ENCODE measurements around the gene ROBO1.

The ROBO1 gene

DNA sequence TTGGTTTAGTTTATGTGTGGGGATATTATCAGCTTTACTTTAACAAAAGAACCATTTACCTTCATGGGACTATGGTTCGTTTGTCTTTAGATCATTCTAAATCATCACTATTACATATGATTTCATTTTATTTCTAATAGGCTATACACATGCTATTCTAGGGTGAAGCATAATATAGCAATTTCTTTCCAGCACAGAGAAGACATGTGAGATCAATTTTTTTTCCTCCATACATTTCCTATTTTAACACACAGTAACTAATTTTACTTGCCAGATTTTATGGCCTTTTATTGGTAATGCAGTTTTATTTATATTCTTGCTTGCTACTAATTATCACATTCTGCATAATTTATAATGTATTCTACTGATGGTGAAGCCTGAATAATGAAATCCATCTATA is 287.1 kb downstream of the ROBO1 start:
- Histone ChIP-seq H3K27me3 (no peaks in the 10 kb centered on the region), H3K27ac (no peak overlapping the region), H3K4me3 (ENCODE audit: low read depth in 1 of 2, low read length in 1 of 2) (no peak overlapping the region), H3K36me3 (no peaks in the 10 kb centered on the region), H3K4me1 (ENCODE audit: control insufficient read depth in 1 of 2, insufficient read depth in 1 of 2, low read depth in 1 of 2, low read length in 1 of 2) (no peaks in the 10 kb centered on the region), H3K9me3 (no peaks in the 10 kb centered on the region)
- TF ChIP-seq, protein P1, sequence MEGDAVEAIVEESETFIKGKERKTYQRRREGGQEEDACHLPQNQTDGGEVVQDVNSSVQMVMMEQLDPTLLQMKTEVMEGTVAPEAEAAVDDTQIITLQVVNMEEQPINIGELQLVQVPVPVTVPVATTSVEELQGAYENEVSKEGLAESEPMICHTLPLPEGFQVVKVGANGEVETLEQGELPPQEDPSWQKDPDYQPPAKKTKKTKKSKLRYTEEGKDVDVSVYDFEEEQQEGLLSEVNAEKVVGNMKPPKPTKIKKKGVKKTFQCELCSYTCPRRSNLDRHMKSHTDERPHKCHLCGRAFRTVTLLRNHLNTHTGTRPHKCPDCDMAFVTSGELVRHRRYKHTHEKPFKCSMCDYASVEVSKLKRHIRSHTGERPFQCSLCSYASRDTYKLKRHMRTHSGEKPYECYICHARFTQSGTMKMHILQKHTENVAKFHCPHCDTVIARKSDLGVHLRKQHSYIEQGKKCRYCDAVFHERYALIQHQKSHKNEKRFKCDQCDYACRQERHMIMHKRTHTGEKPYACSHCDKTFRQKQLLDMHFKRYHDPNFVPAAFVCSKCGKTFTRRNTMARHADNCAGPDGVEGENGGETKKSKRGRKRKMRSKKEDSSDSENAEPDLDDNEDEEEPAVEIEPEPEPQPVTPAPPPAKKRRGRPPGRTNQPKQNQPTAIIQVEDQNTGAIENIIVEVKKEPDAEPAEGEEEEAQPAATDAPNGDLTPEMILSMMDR (IDR thresholded peaks at IDR 0.05), result no peak

GRCh38 chr3:79478620-79479019 is 289.2 kb downstream of the ROBO1 start:
- H3K4me1 ChIP-seq (ENCODE audit: control insufficient read depth in 1 of 2, insufficient read depth in 1 of 2, low read depth in 1 of 2, low read length in 1 of 2), result no peaks in the 10 kb centered on the region
- H3K27me3 ChIP-seq, result no peaks in the 10 kb centered on the region
- H3K36me3 ChIP-seq, result no peaks in the 10 kb centered on the region
- H3K27ac ChIP-seq, result no peak overlapping the region
- TF ChIP-seq, protein P1 (IDR thresholded peaks at IDR 0.05), result no peak
- H3K9me3 ChIP-seq, result no peaks in the 10 kb centered on the region
- H3K4me3 ChIP-seq (ENCODE audit: low read depth in 1 of 2, low read length in 1 of 2), result no peak overlapping the region

- Histone ChIP-seq H3K4me3 (ENCODE audit: low read depth in 1 of 2, low read length in 1 of 2) (no peak overlapping the region), H3K9me3 (no peaks in the 10 kb centered on the region), H3K36me3 (no peaks in the 10 kb centered on the region), H3K4me1 (ENCODE audit: control insufficient read depth in 1 of 2, insufficient read depth in 1 of 2, low read depth in 1 of 2, low read length in 1 of 2) (no peaks in the 10 kb centered on the region), H3K27me3 (no peaks in the 10 kb centered on the region), H3K27ac (no peak overlapping the region)
- TF ChIP-seq, protein P1 (IDR thresholded peaks at IDR 0.05), result no peak
Observed at GRCh38 chr3:79477242-79477641, 290.6 kb downstream of the ROBO1 start.

GRCh38 chr3:79473993-79474392 is 293.8 kb downstream of the ROBO1 start:
- Histone ChIP-seq H3K36me3 (no peaks in the 10 kb centered on the region), H3K4me1 (ENCODE audit: control insufficient read depth in 1 of 2, insufficient read depth in 1 of 2, low read depth in 1 of 2, low read length in 1 of 2) (no peaks in the 10 kb centered on the region), H3K27me3 (no peaks in the 10 kb centered on the region), H3K27ac (no peak overlapping the region), H3K4me3 (ENCODE audit: low read depth in 1 of 2, low read length in 1 of 2) (no peak overlapping the region), H3K9me3 (no peaks in the 10 kb centered on the region)
- TF ChIP-seq, protein P1 (IDR thresholded peaks at IDR 0.05), result no peak

DNA sequence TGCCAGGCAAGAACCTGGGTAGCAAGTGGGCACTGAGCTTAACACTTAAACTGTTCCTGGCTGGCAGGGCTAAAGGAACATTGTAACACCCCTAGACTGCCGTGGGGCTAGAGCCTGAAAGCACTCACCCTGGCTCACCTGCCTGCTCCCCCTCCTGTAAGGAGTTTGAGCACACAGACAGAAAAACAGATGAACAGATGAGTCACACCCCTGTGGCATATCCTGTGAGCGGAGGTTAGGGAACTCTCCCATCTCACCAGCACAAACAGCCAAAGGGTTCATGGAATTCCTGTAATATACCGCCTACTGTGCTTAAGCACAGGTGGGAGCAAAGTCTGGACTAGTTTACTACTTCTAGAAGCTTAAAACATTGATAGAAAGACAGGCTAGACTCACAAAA is 300.1 kb downstream of the ROBO1 start:
- TF ChIP-seq, protein P1 (IDR thresholded peaks at IDR 0.05), result no peak
- Histone ChIP-seq H3K27me3 (no peaks in the 10 kb centered on the region), H3K4me3 (ENCODE audit: low read depth in 1 of 2, low read length in 1 of 2) (no peak overlapping the region), H3K4me1 (ENCODE audit: control insufficient read depth in 1 of 2, insufficient read depth in 1 of 2, low read depth in 1 of 2, low read length in 1 of 2) (no peaks in the 10 kb centered on the region), H3K27ac (no peak overlapping the region), H3K36me3 (no peaks in the 10 kb centered on the region), H3K9me3 (no peaks in the 10 kb centered on the region)
